ENCODE results near the gene ACVRL1. TPM values are rescaled to one million over a fixed set of nuclear protein-coding genes. Genes with fewer than 3 reads are reported as not detected.

ACVRL1 gene
- total and polyA plus RNA-seq, 4 donors = 3.1 to 7.9 (median 6.1) TPM

- Histone ChIP-seq H3K9me3 (ENCODE audit: control insufficient read depth in 4 of 4, low read length in 3 of 4) (no peaks in the 10 kb centered on the region), H3K9ac (ENCODE audit: low read depth in 1 of 2, low read length in 2 of 2) (no peak overlapping the region), H3K36me3 (ENCODE audit: control insufficient read depth in 4 of 4, insufficient read depth in 3 of 4, low read depth in 1 of 4, low read length in 3 of 4) (no peaks in the 10 kb centered on the region), H3K4me1 (ENCODE audit: control insufficient read depth in 4 of 4, insufficient read depth in 4 of 4, low read length in 3 of 4) (peaks cover 0 to 12% (median 6%) of the 10 kb centered on the region in 4 donors), H3K27me3 (ENCODE audit: control insufficient read depth in 4 of 4, insufficient read depth in 4 of 4, low read length in 3 of 4) (peaks cover 0 to 2% (median 0%) of the 10 kb centered on the region in 4 donors), H3K27ac (ENCODE audit: low read depth in 1 of 2, low read length in 2 of 2) (no peak overlapping the region), H3K4me3 (ENCODE audit: low read depth in 1 of 3, low read length in 3 of 3) (peak overlapping the region in 1 of 3 donors; percentile 28)
- no peak for TF ChIP-seq NR2F2 (IDR thresholded peaks at IDR 0.05)
- no peak for TF ChIP-seq EGR1 (IDR thresholded peaks at IDR 0.05; ENCODE audit: low read depth in 2 of 2)
- no peak for TF ChIP-seq HNF4A (conservative IDR thresholded peaks at IDR 0.05)
- 12% methylated on average over 67 of the region's 67 CpGs for WGBS
- DNase-seq (ENCODE audit: low spot score) = no peak
Measured at GRCh38 chr12:51868821-51869495, 38.3 kb upstream of the ACVRL1 start.

- no peak overlapping the region for H3K27ac ChIP-seq (ENCODE audit: low read depth in 1 of 2, low read length in 2 of 2)
Measured at GRCh38 chr12:51869496-51869865, 37.8 kb upstream of the ACVRL1 start.

GRCh38 chr12:51869931-51870330 lies 37.4 kb upstream of the ACVRL1 start:
- H3K27ac ChIP-seq (ENCODE audit: low read depth in 1 of 2, low read length in 2 of 2) = no peak overlapping the region
- TF ChIP-seq EGR1 (IDR thresholded peaks at IDR 0.05; ENCODE audit: low read depth in 2 of 2) (no peak), GABPA (IDR thresholded peaks at IDR 0.05 in 1 of 2, conservative IDR thresholded peaks at IDR 0.05 in 1 of 2) (no peak), ZBTB33 (IDR thresholded peaks at IDR 0.05) (no peak), FOXA1 (IDR thresholded peaks at IDR 0.05) (no peak), REST (IDR thresholded peaks at IDR 0.05) (no peak), SP1 (IDR thresholded peaks at IDR 0.05) (no peak), HNF4A (conservative IDR thresholded peaks at IDR 0.05) (no peak), MAX (IDR thresholded peaks at IDR 0.05) (no peak), RXRA (IDR thresholded peaks at IDR 0.05) (no peak), JUND (IDR thresholded peaks at IDR 0.05) (no peak), RAD21 (IDR thresholded peaks at IDR 0.05) (no peak)
- H3K9ac ChIP-seq (ENCODE audit: low read depth in 1 of 2, low read length in 2 of 2) = no peak overlapping the region
- peaks cover 0 to 9% (median 5%) of the 10 kb centered on the region in 4 donors for H3K4me1 ChIP-seq (ENCODE audit: control insufficient read depth in 4 of 4, insufficient read depth in 4 of 4, low read length in 3 of 4)
- H3K9me3 ChIP-seq (ENCODE audit: control insufficient read depth in 4 of 4, low read length in 3 of 4) = no peaks in the 10 kb centered on the region
- no peak for DNase-seq (ENCODE audit: low spot score)
- WGBS = 75% methylated on average over 3 of the region's 3 CpGs
- no peak overlapping the region for H3K4me3 ChIP-seq (ENCODE audit: low read depth in 1 of 3, low read length in 3 of 3)
- H3K27me3 ChIP-seq (ENCODE audit: control insufficient read depth in 4 of 4, insufficient read depth in 4 of 4, low read length in 3 of 4) = peaks cover 0 to 2% (median 0%) of the 10 kb centered on the region in 4 donors
- no peaks in the 10 kb centered on the region for H3K36me3 ChIP-seq (ENCODE audit: control insufficient read depth in 4 of 4, insufficient read depth in 3 of 4, low read depth in 1 of 4, low read length in 3 of 4)

More at GRCh38 chr12:51869496-51869865, 37.8 kb upstream of the ACVRL1 start:
- Histone ChIP-seq H3K9me3 (ENCODE audit: control insufficient read depth in 4 of 4, low read length in 3 of 4) (no peaks in the 10 kb centered on the region), H3K9ac (ENCODE audit: low read depth in 1 of 2, low read length in 2 of 2) (no peak overlapping the region), H3K36me3 (ENCODE audit: control insufficient read depth in 4 of 4, insufficient read depth in 3 of 4, low read depth in 1 of 4, low read length in 3 of 4) (no peaks in the 10 kb centered on the region), H3K4me1 (ENCODE audit: control insufficient read depth in 4 of 4, insufficient read depth in 4 of 4, low read length in 3 of 4) (peaks cover 0 to 9% (median 5%) of the 10 kb centered on the region in 4 donors), H3K4me3 (ENCODE audit: low read depth in 1 of 3, low read length in 3 of 3) (peak overlapping the region in 1 of 3 donors; percentile 28), H3K27me3 (ENCODE audit: control insufficient read depth in 4 of 4, insufficient read depth in 4 of 4, low read length in 3 of 4) (peaks cover 0 to 2% (median 0%) of the 10 kb centered on the region in 4 donors)
- TF ChIP-seq TAF1 (conservative IDR thresholded peaks at IDR 0.05) = no peak
- TF ChIP-seq GABPA (IDR thresholded peaks at IDR 0.05 in 1 of 2, conservative IDR thresholded peaks at IDR 0.05 in 1 of 2) = no peak
- TF ChIP-seq SP1 (IDR thresholded peaks at IDR 0.05) = no peak
- no peak for TF ChIP-seq ATF3 (IDR thresholded peaks at IDR 0.05)
- no peak for TF ChIP-seq FOXA1 (IDR thresholded peaks at IDR 0.05)
- TF ChIP-seq RAD21 (IDR thresholded peaks at IDR 0.05) = no peak
- no peak for TF ChIP-seq HNF4A (conservative IDR thresholded peaks at IDR 0.05)
- DNase-seq (ENCODE audit: low spot score) = no peak
- 48% methylated on average over 20 of the region's 20 CpGs for WGBS

All from liver (tissue), 9 donors.